ENCODE data around the gene SNPH.

GRCh38 chr20:1240549-1240948 lies 25.5 kb upstream of the SNPH start:
- TF ChIP-seq CTCF (conservative IDR thresholded peaks at IDR 0.05; ENCODE audit: low read length) (no peak), EZH2phosphoT487 (IDR thresholded peaks at IDR 0.05; ENCODE audit: borderline replicate concordance) (no peak)
